ENCODE measurements around the gene GATA2. TPM values are rescaled to one million over a fixed set of nuclear protein-coding genes. Genes with fewer than 3 reads are reported as not detected.

Gene GATA2
- total RNA-seq, 1 donor from 2014 or later = 37.9 TPM

GRCh38 chr3:128503164-128503651 lies 10.2 kb upstream of the GATA2 start:
- Mint-ChIP-seq H3K27me3 (ENCODE audit: unreplicated experiment) (peaks cover 15% of the 10 kb centered on the region), H3K27ac (ENCODE audit: unreplicated experiment) (no peak overlapping the region), H3K9me3 (ENCODE audit: unreplicated experiment) (no peaks in the 10 kb centered on the region), H3K4me3 (ENCODE audit: unreplicated experiment) (no peak overlapping the region), H3K4me1 (ENCODE audit: unreplicated experiment) (peaks cover 6% of the 10 kb centered on the region), H3K36me3 (ENCODE audit: low read depth, unreplicated experiment) (peaks cover 7% of the 10 kb centered on the region)
- TF ChIP-seq, protein P1, sequence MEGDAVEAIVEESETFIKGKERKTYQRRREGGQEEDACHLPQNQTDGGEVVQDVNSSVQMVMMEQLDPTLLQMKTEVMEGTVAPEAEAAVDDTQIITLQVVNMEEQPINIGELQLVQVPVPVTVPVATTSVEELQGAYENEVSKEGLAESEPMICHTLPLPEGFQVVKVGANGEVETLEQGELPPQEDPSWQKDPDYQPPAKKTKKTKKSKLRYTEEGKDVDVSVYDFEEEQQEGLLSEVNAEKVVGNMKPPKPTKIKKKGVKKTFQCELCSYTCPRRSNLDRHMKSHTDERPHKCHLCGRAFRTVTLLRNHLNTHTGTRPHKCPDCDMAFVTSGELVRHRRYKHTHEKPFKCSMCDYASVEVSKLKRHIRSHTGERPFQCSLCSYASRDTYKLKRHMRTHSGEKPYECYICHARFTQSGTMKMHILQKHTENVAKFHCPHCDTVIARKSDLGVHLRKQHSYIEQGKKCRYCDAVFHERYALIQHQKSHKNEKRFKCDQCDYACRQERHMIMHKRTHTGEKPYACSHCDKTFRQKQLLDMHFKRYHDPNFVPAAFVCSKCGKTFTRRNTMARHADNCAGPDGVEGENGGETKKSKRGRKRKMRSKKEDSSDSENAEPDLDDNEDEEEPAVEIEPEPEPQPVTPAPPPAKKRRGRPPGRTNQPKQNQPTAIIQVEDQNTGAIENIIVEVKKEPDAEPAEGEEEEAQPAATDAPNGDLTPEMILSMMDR (IDR thresholded peaks at IDR 0.05; ENCODE audit: unreplicated experiment) = no peak
- DNase-seq (ENCODE audit: low spot score) = no peak

- no peaks in the 10 kb centered on the region for H3K9me3 Mint-ChIP-seq (ENCODE audit: unreplicated experiment)
- peaks cover 8% of the 10 kb centered on the region for H3K4me1 Mint-ChIP-seq (ENCODE audit: unreplicated experiment)
- H3K4me3 Mint-ChIP-seq (ENCODE audit: unreplicated experiment) = no peak overlapping the region
- peaks cover 7% of the 10 kb centered on the region for H3K36me3 Mint-ChIP-seq (ENCODE audit: low read depth, unreplicated experiment)
- no peak overlapping the region for H3K27ac Mint-ChIP-seq (ENCODE audit: unreplicated experiment)
- DNase-seq (ENCODE audit: low spot score) = no peak
- peaks cover 17% of the 10 kb centered on the region for H3K27me3 Mint-ChIP-seq (ENCODE audit: unreplicated experiment)
- TF ChIP-seq, protein P1 (IDR thresholded peaks at IDR 0.05; ENCODE audit: unreplicated experiment) = no peak
Observed at GRCh38 chr3:128502712-128503111, 9.7 kb upstream of the GATA2 start.

DNA sequence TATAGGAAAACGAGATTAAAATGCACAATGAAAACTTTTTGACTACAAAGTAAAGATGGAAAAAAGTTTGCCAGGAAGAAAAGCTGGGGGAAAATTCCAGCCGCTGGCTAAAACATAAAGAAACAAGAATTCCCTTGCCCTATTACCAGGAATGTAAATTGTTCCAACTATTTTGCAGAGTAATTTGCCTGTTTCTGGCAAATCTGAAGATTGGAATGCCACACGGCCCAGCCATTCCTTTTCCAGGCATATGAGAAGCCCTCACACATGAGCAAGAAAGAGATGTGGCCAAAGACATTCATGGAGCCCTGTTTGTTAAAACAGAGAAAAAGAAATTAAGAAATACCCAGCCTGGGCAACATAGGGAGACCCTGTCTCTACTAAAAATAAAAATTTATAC lies 8.4 kb upstream of the GATA2 start:
- TF ChIP-seq, protein P1 (IDR thresholded peaks at IDR 0.05; ENCODE audit: unreplicated experiment) = no peak
- no peak overlapping the region for H3K4me3 Mint-ChIP-seq (ENCODE audit: unreplicated experiment)
- no peak overlapping the region for H3K27ac Mint-ChIP-seq (ENCODE audit: unreplicated experiment)
- peaks cover 15% of the 10 kb centered on the region for H3K4me1 Mint-ChIP-seq (ENCODE audit: unreplicated experiment)
- peaks cover 20% of the 10 kb centered on the region for H3K27me3 Mint-ChIP-seq (ENCODE audit: unreplicated experiment)
- no peaks in the 10 kb centered on the region for H3K9me3 Mint-ChIP-seq (ENCODE audit: unreplicated experiment)
- H3K36me3 Mint-ChIP-seq (ENCODE audit: low read depth, unreplicated experiment) = peaks cover 7% of the 10 kb centered on the region
- DNase-seq (ENCODE audit: low spot score) = no peak

GRCh38 chr3:128500556-128500955 lies 7.6 kb upstream of the GATA2 start:
- Mint-ChIP-seq H3K9me3 (ENCODE audit: unreplicated experiment) (no peaks in the 10 kb centered on the region), H3K4me3 (ENCODE audit: unreplicated experiment) (no peak overlapping the region), H3K27ac (ENCODE audit: unreplicated experiment) (no peak overlapping the region), H3K4me1 (ENCODE audit: unreplicated experiment) (peaks cover 21% of the 10 kb centered on the region), H3K27me3 (ENCODE audit: unreplicated experiment) (peaks cover 25% of the 10 kb centered on the region), H3K36me3 (ENCODE audit: low read depth, unreplicated experiment) (peaks cover 7% of the 10 kb centered on the region)
- TF ChIP-seq, protein P1 (IDR thresholded peaks at IDR 0.05; ENCODE audit: unreplicated experiment) = no peak
- no peak for DNase-seq (ENCODE audit: low spot score)

DNA sequence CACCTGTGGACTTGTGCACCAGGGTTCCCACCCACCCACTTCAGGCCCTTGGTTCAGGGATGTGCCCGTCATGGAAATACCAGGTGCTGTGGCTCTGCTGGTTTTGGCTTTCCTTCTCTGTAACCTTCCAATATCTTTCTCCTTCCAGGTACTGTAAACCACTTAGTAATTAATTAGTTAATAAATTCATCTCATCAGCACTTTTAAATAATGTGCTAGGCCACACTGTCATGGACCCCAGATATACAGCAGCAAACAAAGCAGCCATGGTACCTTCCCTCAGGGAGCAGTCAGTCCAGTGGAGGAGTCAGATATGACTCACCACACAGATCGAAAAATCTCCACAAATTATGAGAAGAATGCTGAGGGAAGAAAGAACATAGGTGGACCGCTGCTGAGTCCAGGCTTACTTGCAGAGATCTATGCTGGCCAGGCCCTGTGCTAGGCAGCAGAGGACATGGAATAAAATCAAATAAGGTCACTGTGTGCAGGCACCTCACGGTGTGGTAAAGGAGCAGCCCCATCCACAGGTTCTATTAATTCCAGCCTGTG lies 6.8 kb upstream of the GATA2 start:
- TF ChIP-seq, protein P1 (IDR thresholded peaks at IDR 0.05; ENCODE audit: unreplicated experiment) = no peak

More for the DNA sequence above, 6.8 kb upstream of the GATA2 start:
- peaks cover 26% of the 10 kb centered on the region for H3K27me3 Mint-ChIP-seq (ENCODE audit: unreplicated experiment)
- DNase-seq (ENCODE audit: low spot score) = no peak
- H3K36me3 Mint-ChIP-seq (ENCODE audit: low read depth, unreplicated experiment) = peaks cover 10% of the 10 kb centered on the region
- H3K4me1 Mint-ChIP-seq (ENCODE audit: unreplicated experiment) = peaks cover 26% of the 10 kb centered on the region
- no peak overlapping the region for H3K4me3 Mint-ChIP-seq (ENCODE audit: unreplicated experiment)
- no peak overlapping the region for H3K27ac Mint-ChIP-seq (ENCODE audit: unreplicated experiment)
- H3K9me3 Mint-ChIP-seq (ENCODE audit: unreplicated experiment) = no peaks in the 10 kb centered on the region
